ENCODE results near the gene GRK5.

Gene GRK5

GRCh38 chr10:119491966-119492757, 284.8 kb downstream of the GRK5 start:
- Histone ChIP-seq H3K4me3 (ENCODE audit: low read depth, low read length) (no peak overlapping the region), H3K4me1 (no peaks in the 10 kb centered on the region), H3K79me2 (no peaks in the 10 kb centered on the region), H3K27me3 (ENCODE audit: control insufficient read depth, insufficient read depth, low read length) (no peaks in the 10 kb centered on the region), H3K9me3 (ENCODE audit: control insufficient read depth, low read length) (no peaks in the 10 kb centered on the region), H3K9ac (no peak overlapping the region), H3K27ac (no peak overlapping the region), H2AFZ (no peak overlapping the region), H3K4me2 (ENCODE audit: low read length) (no peak overlapping the region), H3K36me3 (ENCODE audit: control insufficient read depth, insufficient read depth, low read length) (no peaks in the 10 kb centered on the region)
- TF ChIP-seq CTCF (IDR thresholded peaks at IDR 0.05): no peak

GRCh38 chr10:119493155-119493554, 285.8 kb downstream of the GRK5 start:
- no peaks in the 10 kb centered on the region for H3K27me3 ChIP-seq (ENCODE audit: control insufficient read depth, insufficient read depth, low read length)
- no peaks in the 10 kb centered on the region for H3K36me3 ChIP-seq (ENCODE audit: control insufficient read depth, insufficient read depth, low read length)
- no peak overlapping the region for H3K9ac ChIP-seq
- TF ChIP-seq CTCF (IDR thresholded peaks at IDR 0.05): no peak
- no peaks in the 10 kb centered on the region for H3K4me1 ChIP-seq
- H2AFZ ChIP-seq: no peak overlapping the region
- no peak overlapping the region for H3K4me2 ChIP-seq (ENCODE audit: low read length)
- no peak overlapping the region for H3K4me3 ChIP-seq (ENCODE audit: low read depth, low read length)
- no peaks in the 10 kb centered on the region for H3K79me2 ChIP-seq
- no peaks in the 10 kb centered on the region for H3K9me3 ChIP-seq (ENCODE audit: control insufficient read depth, low read length)
- H3K27ac ChIP-seq: no peak overlapping the region

- TF ChIP-seq CTCF (IDR thresholded peaks at IDR 0.05): no peak
- H3K4me3 ChIP-seq (ENCODE audit: low read depth, low read length): no peak overlapping the region
These were observed 287.1 kb downstream of the GRK5 start for GRCh38 chr10:119494236-119495020.

GRCh38 chr10:119495021-119495505, 287.7 kb downstream of the GRK5 start:
- H3K36me3 ChIP-seq (ENCODE audit: control insufficient read depth, insufficient read depth, low read length): no peaks in the 10 kb centered on the region
- no peak overlapping the region for H2AFZ ChIP-seq
- H3K27ac ChIP-seq: no peak overlapping the region
- no peaks in the 10 kb centered on the region for H3K79me2 ChIP-seq
- no peaks in the 10 kb centered on the region for H3K9me3 ChIP-seq (ENCODE audit: control insufficient read depth, low read length)
- no peaks in the 10 kb centered on the region for H3K4me1 ChIP-seq
- no peak overlapping the region for H3K4me2 ChIP-seq (ENCODE audit: low read length)
- no peak for TF ChIP-seq CTCF (IDR thresholded peaks at IDR 0.05)
- no peak overlapping the region for H3K4me3 ChIP-seq (ENCODE audit: low read depth, low read length)
- no peak overlapping the region for H3K9ac ChIP-seq
- no peaks in the 10 kb centered on the region for H3K27me3 ChIP-seq (ENCODE audit: control insufficient read depth, insufficient read depth, low read length)

More at GRCh38 chr10:119494236-119495020, 287.1 kb downstream of the GRK5 start:
- H3K36me3 ChIP-seq (ENCODE audit: control insufficient read depth, insufficient read depth, low read length): no peaks in the 10 kb centered on the region
- H3K27me3 ChIP-seq (ENCODE audit: control insufficient read depth, insufficient read depth, low read length): no peaks in the 10 kb centered on the region
- H3K4me2 ChIP-seq (ENCODE audit: low read length): no peak overlapping the region
- no peak overlapping the region for H3K9ac ChIP-seq
- H3K4me1 ChIP-seq: no peaks in the 10 kb centered on the region
- no peak overlapping the region for H2AFZ ChIP-seq
- H3K79me2 ChIP-seq: no peaks in the 10 kb centered on the region
- no peaks in the 10 kb centered on the region for H3K9me3 ChIP-seq (ENCODE audit: control insufficient read depth, low read length)
- no peak overlapping the region for H3K27ac ChIP-seq
